Measurements from ENCODE around the gene FLT1.

DNA sequence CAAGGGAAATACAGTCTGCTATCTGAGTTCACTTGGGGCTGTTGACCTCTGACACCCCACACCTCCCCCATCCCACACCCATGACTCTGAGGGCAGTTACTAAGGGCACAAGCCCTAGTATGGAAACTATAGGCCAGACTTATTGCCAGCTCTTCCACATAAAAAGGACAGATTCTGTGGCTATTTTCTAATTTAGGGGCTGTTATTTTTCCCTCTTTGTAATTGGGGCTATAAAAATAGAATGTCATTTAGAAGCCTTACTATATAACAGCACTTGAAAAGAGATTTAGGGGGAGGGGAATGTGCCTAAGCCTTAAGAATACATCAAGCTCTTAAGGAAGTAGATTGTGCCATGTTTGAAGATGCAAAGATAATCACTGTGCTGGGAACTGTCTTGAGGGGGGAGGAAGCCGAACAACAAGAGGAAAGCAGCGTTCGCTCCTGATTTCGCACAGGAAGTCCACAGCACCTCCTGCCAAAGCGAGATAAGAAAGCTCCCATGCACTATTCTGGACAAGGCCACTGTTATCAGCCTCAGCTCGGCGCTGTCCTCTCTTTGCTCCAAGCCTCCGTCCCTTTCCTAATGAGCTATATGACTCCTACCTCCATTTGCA lies 86.6 kb downstream of the FLT1 start:
- TF ChIP-seq POLR2A (IDR thresholded peaks at IDR 0.05; ENCODE audit: low read depth) (no peak), EP300 (IDR thresholded peaks at IDR 0.05) (peak; percentile 35)
- TF ChIP-seq, protein P1, sequence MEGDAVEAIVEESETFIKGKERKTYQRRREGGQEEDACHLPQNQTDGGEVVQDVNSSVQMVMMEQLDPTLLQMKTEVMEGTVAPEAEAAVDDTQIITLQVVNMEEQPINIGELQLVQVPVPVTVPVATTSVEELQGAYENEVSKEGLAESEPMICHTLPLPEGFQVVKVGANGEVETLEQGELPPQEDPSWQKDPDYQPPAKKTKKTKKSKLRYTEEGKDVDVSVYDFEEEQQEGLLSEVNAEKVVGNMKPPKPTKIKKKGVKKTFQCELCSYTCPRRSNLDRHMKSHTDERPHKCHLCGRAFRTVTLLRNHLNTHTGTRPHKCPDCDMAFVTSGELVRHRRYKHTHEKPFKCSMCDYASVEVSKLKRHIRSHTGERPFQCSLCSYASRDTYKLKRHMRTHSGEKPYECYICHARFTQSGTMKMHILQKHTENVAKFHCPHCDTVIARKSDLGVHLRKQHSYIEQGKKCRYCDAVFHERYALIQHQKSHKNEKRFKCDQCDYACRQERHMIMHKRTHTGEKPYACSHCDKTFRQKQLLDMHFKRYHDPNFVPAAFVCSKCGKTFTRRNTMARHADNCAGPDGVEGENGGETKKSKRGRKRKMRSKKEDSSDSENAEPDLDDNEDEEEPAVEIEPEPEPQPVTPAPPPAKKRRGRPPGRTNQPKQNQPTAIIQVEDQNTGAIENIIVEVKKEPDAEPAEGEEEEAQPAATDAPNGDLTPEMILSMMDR (IDR thresholded peaks at IDR 0.05), result no peak

All from esophagus muscularis mucosa (tissue), 4 donors.